BE2C (cell line): Measurements from ENCODE around the gene JPH4.

Experiments used
- DNase-seq: peaks from one replicate; pipeline ENCODE4 v3.0.0-alpha.2; 2020
- H3K27me3 ChIP-seq: fragments of 250-450 bp; sonication (Bioruptor Pico); 2 replicates; pipeline ENCODE4 v1.5.1; 2020; ENCODE audit warnings: mild to moderate bottlenecking
- H3K36me3 ChIP-seq: fragments of 250-450 bp; sonication (Bioruptor Pico); 2 replicates; pipeline ENCODE4 v1.5.1; 2020; ENCODE audit warnings: mild to moderate bottlenecking
- H3K4me1 ChIP-seq: fragments of 250-450 bp; sonication (Bioruptor Pico); 2 replicates; pipeline ENCODE4 v1.5.1; 2020
- H3K4me3 ChIP-seq: 2 replicates; pipeline ENCODE4 v1.5.1; 2011; ENCODE audit warnings: low read depth, low read length
- H3K9me3 ChIP-seq: fragments of 250-450 bp; sonication (Bioruptor Pico); 2 replicates; pipeline ENCODE4 v1.5.1; 2020
- CTCF ChIP-seq: IDR thresholded peaks from 2 replicates; pipeline ENCODE4 v1.5.1; 2012; ENCODE audit warnings: mild to moderate bottlenecking, low read depth, low read length

The JPH4 gene

DNA sequence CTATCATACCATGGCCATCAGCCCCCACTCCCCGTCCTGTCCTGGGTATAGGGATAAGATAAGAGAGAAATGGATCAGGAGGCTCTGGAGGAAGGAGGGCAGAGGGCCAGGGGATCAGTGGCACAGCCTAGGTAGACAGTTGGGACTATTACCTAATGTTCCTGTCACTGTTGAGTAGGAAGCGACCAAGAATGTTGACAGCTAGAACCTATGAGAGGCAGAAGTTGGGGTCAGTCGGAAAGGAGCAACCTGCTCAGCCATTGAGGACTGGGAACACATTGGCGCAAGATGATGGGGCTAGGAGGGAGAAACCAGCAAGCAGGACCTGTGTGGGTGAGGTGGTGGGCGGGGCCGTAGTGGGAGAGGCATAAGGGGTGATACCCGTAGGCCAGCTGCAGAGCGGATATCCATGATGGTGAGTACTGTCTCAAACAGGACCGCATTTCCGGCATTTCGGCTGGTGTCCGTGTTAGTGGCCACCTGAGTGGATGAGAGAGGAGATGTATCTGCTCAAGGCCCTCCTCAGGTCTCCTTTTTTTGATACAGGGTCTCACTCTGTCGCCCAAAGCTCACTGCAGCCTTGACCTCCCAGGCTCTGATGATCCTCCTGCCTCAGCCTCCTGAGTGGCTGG lies 14.3 kb downstream of the JPH4 start:
- H3K36me3 ChIP-seq = peaks cover 6% of the 10 kb centered on the region; the same call in 1 of the 2 replicates
- no peak for TF ChIP-seq CTCF
- H3K27me3 ChIP-seq = no peaks in the 10 kb centered on the region

DNA sequence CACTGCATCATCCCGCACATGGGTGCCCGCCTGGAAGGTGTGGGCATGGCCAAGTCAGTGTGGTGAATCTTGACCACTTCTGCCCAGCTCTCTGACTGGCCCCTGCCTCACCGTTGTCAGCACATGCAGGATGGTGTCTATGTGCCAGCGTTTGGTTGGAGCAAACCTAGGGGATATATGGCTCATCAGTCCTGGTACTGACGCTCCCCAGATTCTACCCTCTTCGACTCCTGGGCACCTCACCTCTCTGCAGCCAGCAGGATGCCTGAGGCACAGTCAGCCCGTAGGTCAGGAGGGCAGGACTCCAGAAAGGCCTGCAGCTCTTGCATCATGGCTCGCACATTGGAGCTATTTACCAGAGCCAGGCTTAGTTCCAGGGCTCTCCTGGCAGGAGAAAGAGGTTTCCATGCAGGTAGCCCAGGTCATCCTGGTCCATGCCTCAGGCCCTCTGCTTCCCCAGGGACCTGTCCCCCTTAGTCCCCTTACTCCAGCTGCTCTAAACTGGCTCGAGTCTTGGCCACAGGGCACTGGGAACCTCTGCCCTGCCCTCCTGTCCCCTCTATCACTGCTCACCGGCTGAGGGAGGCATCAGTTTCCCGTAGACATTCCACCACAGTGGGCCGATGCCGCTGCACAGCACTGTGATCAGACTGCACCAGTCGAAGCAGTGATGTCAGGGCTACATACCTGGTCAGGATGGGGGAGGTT lies 15.0 kb downstream of the JPH4 start:
- H3K36me3 ChIP-seq = peaks cover 12% of the 10 kb centered on the region
- TF ChIP-seq CTCF = no peak
- H3K27me3 ChIP-seq = no peaks in the 10 kb centered on the region

More for the DNA sequence above, 14.3 kb downstream of the JPH4 start:
- Histone ChIP-seq H3K9me3 (no peaks in the 10 kb centered on the region), H3K4me1 (peaks cover 15% of the 10 kb centered on the region), H3K4me3 (no peak overlapping the region)
- no peak for DNase-seq

GRCh38 chr14:23562822-23563472 lies 15.6 kb downstream of the JPH4 start:
- H3K4me3 ChIP-seq = no peak overlapping the region
- DNase-seq = peak; percentile 78
- peak; percentile 98 for TF ChIP-seq CTCF
- peaks cover 12% of the 10 kb centered on the region for H3K36me3 ChIP-seq
- H3K4me1 ChIP-seq = peaks cover 4% of the 10 kb centered on the region; the same call in 1 of the 2 replicates
- no peaks in the 10 kb centered on the region for H3K27me3 ChIP-seq
- no peaks in the 10 kb centered on the region for H3K9me3 ChIP-seq

More for the DNA sequence above, 15.0 kb downstream of the JPH4 start:
- DNase-seq = no peak
- Histone ChIP-seq H3K4me1 (peaks cover 11% of the 10 kb centered on the region), H3K9me3 (no peaks in the 10 kb centered on the region), H3K4me3 (no peak overlapping the region)

GRCh38 chr14:23561873-23562821 lies 16.4 kb downstream of the JPH4 start:
- Histone ChIP-seq H3K36me3 (peaks cover 12% of the 10 kb centered on the region), H3K4me3 (no peak overlapping the region), H3K27me3 (no peaks in the 10 kb centered on the region), H3K4me1 (no peaks in the 10 kb centered on the region; the same call in 1 of the 2 replicates), H3K9me3 (no peaks in the 10 kb centered on the region)
- DNase-seq = no peak
- no peak for TF ChIP-seq CTCF

GRCh38 chr14:23561259-23561658 lies 17.3 kb downstream of the JPH4 start:
- Histone ChIP-seq H3K9me3 (no peaks in the 10 kb centered on the region), H3K36me3 (peaks cover 12% of the 10 kb centered on the region), H3K27me3 (no peaks in the 10 kb centered on the region), H3K4me1 (no peaks in the 10 kb centered on the region; the same call in 1 of the 2 replicates), H3K4me3 (no peak overlapping the region)
- DNase-seq = no peak
- no peak for TF ChIP-seq CTCF
